DOHH2 (cell line): ENCODE data around the gene FAM107B.

Experiments
- H3F3A ChIP-seq: fragments of 200-600 bp; sonication (generic), shearing (Covaris generic); 2 replicates; pipeline ENCODE4 v1.6.0; 2016; ENCODE audit warnings: antibody characterized with exemption, mild to moderate bottlenecking; ENCODE audit not compliant: control insufficient read depth, insufficient read depth
- H3K27ac ChIP-seq: fragments of 200-600 bp; sonication (generic); 2 replicates; pipeline ENCODE4 v1.5.1; 2014; ENCODE audit warnings: low read depth, mild to moderate bottlenecking, low read length, moderate library complexity
- H3K27me3 ChIP-seq: fragments of 200-600 bp; sonication (generic); 2 replicates; pipeline ENCODE4 v1.6.1; 2014; ENCODE audit warnings: mild to moderate bottlenecking, low read length, mixed read lengths; ENCODE audit not compliant: control insufficient read depth
- H3K36me3 ChIP-seq: fragments of 200-600 bp; sonication (generic); 2 replicates; pipeline ENCODE4 v1.6.1; 2014; ENCODE audit warnings: mild to moderate bottlenecking, low read length, moderate library complexity, mixed read lengths; ENCODE audit not compliant: control insufficient read depth
- H3K4me1 ChIP-seq: fragments of 200-600 bp; sonication (generic); 2 replicates; pipeline ENCODE4 v1.6.1; 2014; ENCODE audit warnings: mild to moderate bottlenecking, low read length, mixed read lengths; ENCODE audit not compliant: control insufficient read depth
- H3K4me2 ChIP-seq: fragments of 200-600 bp; sonication (generic); 2 replicates; pipeline ENCODE4 v1.6.0; 2014; ENCODE audit warnings: mild to moderate bottlenecking, low read length, moderate library complexity
- H3K4me3 ChIP-seq: fragments of 200-600 bp; sonication (generic); 2 replicates; pipeline ENCODE4 v1.5.1; 2014; ENCODE audit warnings: mild to moderate bottlenecking, low read length, mixed read lengths
- H3K79me2 ChIP-seq: fragments of 200-600 bp; sonication (generic); 2 replicates; pipeline ENCODE4 v1.6.1; 2014; ENCODE audit warnings: mild to moderate bottlenecking, low read length, mixed read lengths; ENCODE audit not compliant: control insufficient read depth
- H3K9me2 ChIP-seq: fragments of 200-600 bp; sonication (generic); replicated peaks from 2 replicates; pipeline ENCODE4 v1.6.1; 2014; ENCODE audit warnings: mild to moderate bottlenecking, low read length, mixed read lengths; ENCODE audit not compliant: control insufficient read depth
- H3K9me3 ChIP-seq: fragments of 200-600 bp; sonication (generic); 2 replicates; pipeline ENCODE4 v1.6.1; 2014; ENCODE audit warnings: antibody characterized with exemption, low read length, mixed read lengths; ENCODE audit not compliant: control insufficient read depth, insufficient read depth
- H4K20me1 ChIP-seq: fragments of 200-600 bp; sonication (generic); 2 replicates; pipeline ENCODE4 v1.6.0; 2014; ENCODE audit warnings: low read depth, mild to moderate bottlenecking, antibody characterized with exemption, low read length, moderate library complexity; ENCODE audit not compliant: control insufficient read depth, insufficient read depth
- CTCF ChIP-seq: fragments of 200-600 bp; sonication (generic); IDR thresholded peaks from one replicate; pipeline ENCODE4 v1.5.1; 2014; ENCODE audit warnings: antibody characterized with exemption, mild to moderate bottlenecking, low read depth, low read length; ENCODE audit not compliant: poor library complexity, severe bottlenecking
- EZH2phosphoT487 ChIP-seq: fragments of 200-600 bp; sonication (generic); IDR thresholded peaks from 2 replicates; pipeline ENCODE4 v1.6.1; 2017; ENCODE audit warnings: borderline replicate concordance, mild to moderate bottlenecking, antibody characterized with exemption, low read length, moderate library complexity, mixed read lengths

The FAM107B gene

DNA sequence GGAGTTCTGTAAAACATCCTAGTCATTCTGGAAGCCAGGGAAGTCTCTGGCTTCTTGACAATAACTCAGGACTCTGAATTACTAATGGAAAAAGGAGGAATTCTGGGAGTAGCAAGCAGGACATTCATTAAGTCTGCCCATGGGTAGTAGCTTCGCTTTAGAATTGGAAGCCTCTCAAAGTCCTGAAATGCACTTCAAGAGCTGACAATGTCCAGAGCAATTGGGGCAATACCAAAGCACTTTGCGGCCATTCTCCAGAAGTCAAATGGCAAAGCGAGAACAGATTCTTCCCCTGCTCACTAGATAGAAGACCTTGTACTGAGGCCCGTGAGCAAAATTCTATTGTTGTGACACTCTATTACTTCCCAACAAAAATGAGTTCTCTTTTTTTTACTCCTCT lies 293.7 kb downstream of the FAM107B start:
- no peak for TF ChIP-seq EZH2phosphoT487
- TF ChIP-seq CTCF = no peak
- no peaks in the 10 kb centered on the region for H3K4me1 ChIP-seq
- H3K79me2 ChIP-seq = no peaks in the 10 kb centered on the region
- no peaks in the 10 kb centered on the region for H4K20me1 ChIP-seq
- H3K4me3 ChIP-seq = no peak overlapping the region
- no peak overlapping the region for H3K4me2 ChIP-seq
- no peaks in the 10 kb centered on the region for H3K9me2 ChIP-seq
- no peaks in the 10 kb centered on the region for H3K9me3 ChIP-seq
- no peaks in the 10 kb centered on the region for H3K36me3 ChIP-seq
- H3K27me3 ChIP-seq = peaks cover 25% of the 10 kb centered on the region
- H3F3A ChIP-seq = no peaks in the 10 kb centered on the region
- no peak overlapping the region for H3K27ac ChIP-seq

DNA sequence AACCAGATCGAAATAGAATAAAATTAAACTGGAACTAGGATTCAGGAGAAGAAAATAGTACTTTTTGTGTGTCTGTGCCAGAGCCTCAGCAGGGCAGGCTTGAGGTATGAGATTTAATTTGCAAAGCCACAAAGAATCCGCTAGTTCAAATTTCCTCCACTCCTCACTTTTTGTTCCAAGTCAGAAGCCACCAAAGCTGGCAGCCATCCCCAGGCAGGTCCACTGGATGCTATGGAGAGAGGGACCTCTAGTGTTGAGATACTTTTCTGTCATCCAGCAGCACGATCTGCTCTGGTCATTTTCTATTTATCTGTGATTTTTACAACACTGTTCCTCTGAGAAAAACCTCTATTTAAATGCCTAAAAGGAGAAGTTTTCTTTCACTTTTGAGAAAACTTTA lies 296.1 kb downstream of the FAM107B start:
- no peaks in the 10 kb centered on the region for H3F3A ChIP-seq
- H3K9me3 ChIP-seq = no peaks in the 10 kb centered on the region
- no peak overlapping the region for H3K4me2 ChIP-seq
- no peaks in the 10 kb centered on the region for H3K4me1 ChIP-seq
- TF ChIP-seq EZH2phosphoT487 = no peak
- TF ChIP-seq CTCF = peak; percentile 53
- no peaks in the 10 kb centered on the region for H3K79me2 ChIP-seq
- no peaks in the 10 kb centered on the region for H3K36me3 ChIP-seq
- no peaks in the 10 kb centered on the region for H3K9me2 ChIP-seq
- no peak overlapping the region for H3K27ac ChIP-seq
- peaks cover 40% of the 10 kb centered on the region for H3K27me3 ChIP-seq
- H3K4me3 ChIP-seq = no peak overlapping the region
- no peaks in the 10 kb centered on the region for H4K20me1 ChIP-seq

DNA sequence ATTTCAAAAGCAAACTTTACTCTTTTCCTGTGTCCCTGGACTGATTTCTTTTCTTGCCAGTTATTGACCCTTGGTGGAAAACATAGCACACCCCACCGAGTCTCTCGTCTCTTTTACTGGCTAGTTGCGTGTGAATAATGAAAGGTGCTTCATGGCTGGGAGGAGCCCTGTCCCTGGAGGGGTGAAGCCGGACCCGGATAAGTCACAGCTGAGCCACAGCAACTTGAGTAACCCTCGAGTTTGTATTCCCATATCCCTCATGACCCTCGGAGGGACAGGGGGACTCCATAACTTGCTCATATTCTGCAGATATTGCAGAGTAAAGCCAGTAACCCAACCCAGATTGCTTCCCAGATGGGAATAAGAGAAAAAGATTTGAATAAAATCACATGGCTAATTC lies 296.5 kb downstream of the FAM107B start:
- Histone ChIP-seq H3K27ac (no peak overlapping the region), H4K20me1 (no peaks in the 10 kb centered on the region), H3K4me2 (no peak overlapping the region), H3K9me2 (no peaks in the 10 kb centered on the region), H3K4me1 (no peaks in the 10 kb centered on the region), H3K79me2 (no peaks in the 10 kb centered on the region), H3K9me3 (no peaks in the 10 kb centered on the region), H3K4me3 (no peak overlapping the region), H3F3A (no peaks in the 10 kb centered on the region), H3K27me3 (peaks cover 40% of the 10 kb centered on the region), H3K36me3 (no peaks in the 10 kb centered on the region)
- TF ChIP-seq CTCF (no peak), EZH2phosphoT487 (no peak)

DNA sequence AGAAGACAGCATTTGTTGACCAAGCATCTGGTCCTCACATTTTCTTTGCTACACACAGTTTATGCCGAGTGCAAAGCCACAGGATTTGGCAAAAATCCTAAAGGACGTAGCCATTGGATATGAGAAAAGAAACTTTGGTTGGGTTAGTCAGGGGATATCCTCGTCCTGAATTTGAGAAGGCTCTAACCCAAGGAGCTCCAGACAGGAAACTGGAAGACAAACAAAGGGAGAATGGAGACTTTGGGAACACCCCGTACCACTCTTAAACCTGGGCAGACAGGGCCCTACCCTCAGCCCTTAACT lies 297.3 kb downstream of the FAM107B start:
- Histone ChIP-seq H3K4me2 (no peak overlapping the region), H3K27ac (no peak overlapping the region), H3K79me2 (no peaks in the 10 kb centered on the region), H3K9me2 (no peaks in the 10 kb centered on the region), H3K9me3 (no peaks in the 10 kb centered on the region), H3K36me3 (no peaks in the 10 kb centered on the region), H4K20me1 (no peaks in the 10 kb centered on the region), H3K27me3 (peaks cover 44% of the 10 kb centered on the region), H3K4me1 (no peaks in the 10 kb centered on the region), H3F3A (no peaks in the 10 kb centered on the region), H3K4me3 (no peak overlapping the region)
- TF ChIP-seq EZH2phosphoT487 (no peak), CTCF (no peak)
